ENCODE measurements around the gene CD63.
A peak's percentile ranks its signal among the peaks of the same experiment; 100 is the strongest.

CD63 gene

GRCh38 chr12:55732288-55732687, 3.5 kb upstream of the CD63 start:
- Mint-ChIP-seq H3K27me3 (no peaks in the 10 kb centered on the region), H3K9me3 (ENCODE audit: low read depth) (no peaks in the 10 kb centered on the region), H3K36me3 (no peaks in the 10 kb centered on the region), H3K4me1 (ENCODE audit: low read depth) (peaks cover 26% of the 10 kb centered on the region), H3K4me3 (no peak overlapping the region), H3K27ac (no peak overlapping the region)

GRCh38 chr12:55729819-55730818, 1.3 kb upstream of the CD63 start:
- no peaks in the 10 kb centered on the region for H3K9me3 Mint-ChIP-seq (ENCODE audit: low read depth)
- peak overlapping the region; percentile 86 for H3K4me3 Mint-ChIP-seq
- H3K36me3 Mint-ChIP-seq, result no peaks in the 10 kb centered on the region
- H3K27ac Mint-ChIP-seq, result peak overlapping the region; percentile 94
- peaks cover 36% of the 10 kb centered on the region for H3K4me1 Mint-ChIP-seq (ENCODE audit: low read depth)
- no peaks in the 10 kb centered on the region for H3K27me3 Mint-ChIP-seq

- no peaks in the 10 kb centered on the region for H3K27me3 Mint-ChIP-seq
- H3K36me3 Mint-ChIP-seq, result no peaks in the 10 kb centered on the region
- no peaks in the 10 kb centered on the region for H3K9me3 Mint-ChIP-seq (ENCODE audit: low read depth)
- no peak overlapping the region for H3K27ac Mint-ChIP-seq
- H3K4me1 Mint-ChIP-seq (ENCODE audit: low read depth), result peaks cover 40% of the 10 kb centered on the region
- H3K4me3 Mint-ChIP-seq, result peak overlapping the region; percentile 81
These were observed 447 bp downstream of the CD63 start for GRCh38 chr12:55728186-55728938.

GRCh38 chr12:55727643-55728185, 1.1 kb downstream of the CD63 start:
- Mint-ChIP-seq H3K27me3 (no peaks in the 10 kb centered on the region), H3K4me3 (peak overlapping the region; percentile 81), H3K4me1 (ENCODE audit: low read depth) (peaks cover 40% of the 10 kb centered on the region), H3K9me3 (ENCODE audit: low read depth) (no peaks in the 10 kb centered on the region), H3K36me3 (no peaks in the 10 kb centered on the region), H3K27ac (peak overlapping the region; percentile 87)

GRCh38 chr12:55726971-55727370, 1.8 kb downstream of the CD63 start:
- peaks cover 40% of the 10 kb centered on the region for H3K4me1 Mint-ChIP-seq (ENCODE audit: low read depth)
- peak overlapping the region; percentile 81 for H3K4me3 Mint-ChIP-seq
- no peaks in the 10 kb centered on the region for H3K9me3 Mint-ChIP-seq (ENCODE audit: low read depth)
- peak overlapping the region; percentile 87 for H3K27ac Mint-ChIP-seq
- no peaks in the 10 kb centered on the region for H3K27me3 Mint-ChIP-seq
- H3K36me3 Mint-ChIP-seq, result no peaks in the 10 kb centered on the region

GRCh38 chr12:55725556-55725955, 3.3 kb downstream of the CD63 start:
- Mint-ChIP-seq H3K9me3 (ENCODE audit: low read depth) (no peaks in the 10 kb centered on the region), H3K4me3 (no peak overlapping the region), H3K36me3 (no peaks in the 10 kb centered on the region), H3K4me1 (ENCODE audit: low read depth) (peaks cover 38% of the 10 kb centered on the region), H3K27me3 (no peaks in the 10 kb centered on the region), H3K27ac (no peak overlapping the region)

GRCh38 chr12:55724940-55725309, 3.9 kb downstream of the CD63 start:
- H3K27me3 Mint-ChIP-seq, result no peaks in the 10 kb centered on the region
- no peak overlapping the region for H3K4me3 Mint-ChIP-seq
- H3K9me3 Mint-ChIP-seq (ENCODE audit: low read depth), result no peaks in the 10 kb centered on the region
- peaks cover 32% of the 10 kb centered on the region for H3K4me1 Mint-ChIP-seq (ENCODE audit: low read depth)
- no peaks in the 10 kb centered on the region for H3K36me3 Mint-ChIP-seq
- H3K27ac Mint-ChIP-seq, result peak overlapping the region; percentile 1

- no peaks in the 10 kb centered on the region for H3K9me3 Mint-ChIP-seq (ENCODE audit: low read depth)
- no peaks in the 10 kb centered on the region for H3K36me3 Mint-ChIP-seq
- H3K4me3 Mint-ChIP-seq, result no peak overlapping the region
- peaks cover 28% of the 10 kb centered on the region for H3K4me1 Mint-ChIP-seq (ENCODE audit: low read depth)
- peak overlapping the region; percentile 1 for H3K27ac Mint-ChIP-seq
- H3K27me3 Mint-ChIP-seq, result no peaks in the 10 kb centered on the region
These were observed 4.4 kb downstream of the CD63 start for GRCh38 chr12:55724226-55724939.

- Mint-ChIP-seq H3K27ac (no peak overlapping the region), H3K36me3 (no peaks in the 10 kb centered on the region), H3K4me3 (no peak overlapping the region), H3K9me3 (ENCODE audit: low read depth) (no peaks in the 10 kb centered on the region), H3K27me3 (no peaks in the 10 kb centered on the region), H3K4me1 (ENCODE audit: low read depth) (peaks cover 28% of the 10 kb centered on the region)
These were observed 5.1 kb downstream of the CD63 start for GRCh38 chr12:55723516-55724225.

GRCh38 chr12:55722948-55723347, 5.9 kb downstream of the CD63 start:
- no peak overlapping the region for H3K27ac Mint-ChIP-seq
- no peaks in the 10 kb centered on the region for H3K36me3 Mint-ChIP-seq
- H3K4me3 Mint-ChIP-seq, result no peak overlapping the region
- H3K9me3 Mint-ChIP-seq (ENCODE audit: low read depth), result no peaks in the 10 kb centered on the region
- H3K27me3 Mint-ChIP-seq, result no peaks in the 10 kb centered on the region
- peaks cover 33% of the 10 kb centered on the region for H3K4me1 Mint-ChIP-seq (ENCODE audit: low read depth)

GRCh38 chr12:55721601-55722213, 7.1 kb downstream of the CD63 start:
- H3K27me3 Mint-ChIP-seq, result no peaks in the 10 kb centered on the region
- H3K4me1 Mint-ChIP-seq (ENCODE audit: low read depth), result peaks cover 35% of the 10 kb centered on the region
- no peak overlapping the region for H3K4me3 Mint-ChIP-seq
- H3K27ac Mint-ChIP-seq, result no peak overlapping the region
- H3K36me3 Mint-ChIP-seq, result no peaks in the 10 kb centered on the region
- H3K9me3 Mint-ChIP-seq (ENCODE audit: low read depth), result no peaks in the 10 kb centered on the region

GRCh38 chr12:55720894-55721444, 7.8 kb downstream of the CD63 start:
- H3K27ac Mint-ChIP-seq, result no peak overlapping the region
- no peaks in the 10 kb centered on the region for H3K27me3 Mint-ChIP-seq
- peaks cover 33% of the 10 kb centered on the region for H3K4me1 Mint-ChIP-seq (ENCODE audit: low read depth)
- no peak overlapping the region for H3K4me3 Mint-ChIP-seq
- no peaks in the 10 kb centered on the region for H3K9me3 Mint-ChIP-seq (ENCODE audit: low read depth)
- H3K36me3 Mint-ChIP-seq, result no peaks in the 10 kb centered on the region

- H3K4me1 Mint-ChIP-seq (ENCODE audit: low read depth), result peaks cover 35% of the 10 kb centered on the region
- H3K27ac Mint-ChIP-seq, result no peak within 1 kb of the TSS
These were observed 8.7 kb downstream of the CD63 start, which contains the start of gene RDH5 for GRCh38 chr12:55720071-55720564. RDH5 (plus strand) TSS chr12:55720393; CDS start chr12:55721185, 792 bp downstream.

More at GRCh38 chr12:55720071-55720564, 8.7 kb downstream of the CD63 start, which contains the start of gene RDH5:
- no peaks in the 10 kb centered on the region for H3K36me3 Mint-ChIP-seq
- H3K9me3 Mint-ChIP-seq (ENCODE audit: low read depth), result no peaks in the 10 kb centered on the region
- H3K4me3 Mint-ChIP-seq, result no peak within 1 kb of the TSS
- no peaks in the 10 kb centered on the region for H3K27me3 Mint-ChIP-seq
